ENCODE measurements around the gene DBN1.
"Not testable (repeated sequence)": the region's sequence is repeated elsewhere in the genome, so short reads cannot be mapped to it uniquely, and the experiment has no call there.

Gene DBN1

GRCh38 chr5:177428574-177429217 lies 44.7 kb downstream of the DBN1 start:
- DNase-seq, result peak in 1 of 2 donors; percentile 44

DNA sequence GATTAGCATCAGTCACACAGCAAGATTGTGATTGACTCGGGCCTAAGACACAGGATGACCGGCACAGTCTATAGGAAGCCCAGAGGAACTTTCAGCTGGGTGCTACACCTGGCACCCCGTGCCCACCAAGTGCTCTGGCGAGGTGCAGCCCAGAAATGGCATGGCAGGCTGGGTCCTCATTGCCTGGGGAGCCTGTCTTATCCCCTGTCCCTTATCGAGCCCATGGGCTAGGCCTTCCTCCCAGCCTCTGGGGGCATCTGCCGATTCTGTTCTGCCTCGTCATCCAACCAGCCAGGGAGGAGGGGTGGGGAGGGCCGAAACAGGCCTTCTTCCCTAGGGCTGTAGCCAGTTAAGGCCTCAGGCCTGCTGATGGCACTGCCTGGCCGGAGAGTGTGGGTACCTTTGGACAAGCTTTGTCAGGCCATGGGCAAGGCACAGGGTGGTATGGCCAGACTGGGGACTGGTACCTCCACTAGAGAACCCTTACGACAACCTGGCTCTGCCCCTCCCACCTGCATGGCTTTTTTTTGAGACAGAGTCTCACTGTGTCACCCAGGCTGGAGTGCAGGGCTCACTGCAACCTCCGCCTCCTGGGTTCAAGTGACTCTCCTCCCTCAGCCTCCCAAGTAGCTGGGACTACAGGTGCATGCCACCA lies 45.4 kb downstream of the DBN1 start:
- DNase-seq, result peak; percentile 48 to 50

DNA sequence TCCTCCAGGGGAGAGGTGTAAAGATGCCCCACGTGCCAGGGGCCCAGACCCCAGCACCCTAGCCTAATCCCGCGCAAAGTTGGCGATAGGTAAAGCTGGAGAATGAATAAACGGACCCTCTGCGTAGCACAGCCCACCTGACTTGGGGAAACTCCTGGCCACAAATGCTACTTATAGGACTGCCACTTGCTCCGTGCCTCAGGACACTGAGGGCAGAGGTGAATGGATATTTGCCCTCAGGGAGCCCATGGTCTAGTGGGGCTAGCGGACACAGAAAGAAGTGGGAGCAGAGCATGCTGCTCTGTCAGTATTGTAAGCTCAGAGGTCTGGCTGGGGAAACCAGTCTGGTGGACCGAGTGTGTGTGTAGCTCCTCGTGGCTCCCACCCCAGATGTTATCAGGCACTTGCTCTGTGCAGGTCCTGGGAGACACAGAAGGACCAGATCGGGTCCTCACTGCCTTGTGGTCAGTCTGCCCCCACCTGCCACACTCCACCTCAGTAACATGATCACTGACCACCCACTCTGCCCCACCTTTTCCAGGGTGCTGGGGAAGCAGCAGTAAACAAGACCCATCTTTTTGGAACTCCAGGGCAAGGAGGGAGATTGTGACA lies 46.1 kb downstream of the DBN1 start:
- no peak for DNase-seq

DNA sequence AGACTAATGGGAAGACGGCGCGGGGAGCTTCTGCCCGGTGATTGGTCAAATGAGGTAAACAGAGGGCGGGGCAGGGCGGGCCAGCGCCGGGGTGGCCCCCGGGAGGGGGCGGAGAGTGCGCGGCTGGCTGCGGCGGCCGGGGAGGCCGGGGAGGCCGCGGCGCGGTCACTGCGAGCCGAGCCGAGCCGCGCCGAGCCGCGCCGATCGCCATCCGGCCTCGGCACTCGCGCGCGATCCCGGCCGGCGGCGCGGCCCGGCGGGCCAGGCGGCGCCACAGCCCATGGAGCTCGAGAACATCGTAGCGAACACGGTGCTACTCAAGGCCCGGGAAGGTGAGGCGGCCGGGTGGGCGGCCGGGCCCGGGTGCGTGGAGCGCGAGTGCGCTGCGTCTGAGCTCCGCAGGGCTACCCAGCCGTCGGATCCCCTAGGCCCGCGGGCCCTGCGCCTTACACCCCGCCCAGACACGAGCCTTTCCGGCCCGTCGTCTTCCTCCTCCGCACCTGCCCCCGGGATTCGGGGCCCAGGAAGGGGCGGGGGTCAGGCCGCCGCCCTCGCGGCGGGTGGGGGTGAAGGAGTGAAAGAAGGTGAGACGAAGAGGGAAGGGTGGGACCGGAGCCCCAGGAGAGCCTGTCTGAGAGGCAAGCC lies 46.7 kb downstream of the DBN1 start, which contains the start of gene GRK6:
GRK6 (plus strand) TSS at position 111 of the 645 bp plus-strand sequence; CDS start at position 281, 170 bp downstream.
- DNase-seq, result peak in 1 of 2 donors; percentile 53

- peak; percentile 100 for DNase-seq
Observed at GRCh38 chr5:177425801-177426565, 47.5 kb downstream of the DBN1 start.

GRCh38 chr5:177425196-177425800 lies 48.1 kb downstream of the DBN1 start:
- DNase-seq, result no peak

GRCh38 chr5:177423671-177424070 lies 49.8 kb downstream of the DBN1 start:
- no peak for DNase-seq

GRCh38 chr5:177421062-177421798 lies 52.2 kb downstream of the DBN1 start:
- no peak for DNase-seq

- DNase-seq, result not testable (repeated sequence)
Observed at GRCh38 chr5:177420472-177420871, 53.0 kb downstream of the DBN1 start.

DNA sequence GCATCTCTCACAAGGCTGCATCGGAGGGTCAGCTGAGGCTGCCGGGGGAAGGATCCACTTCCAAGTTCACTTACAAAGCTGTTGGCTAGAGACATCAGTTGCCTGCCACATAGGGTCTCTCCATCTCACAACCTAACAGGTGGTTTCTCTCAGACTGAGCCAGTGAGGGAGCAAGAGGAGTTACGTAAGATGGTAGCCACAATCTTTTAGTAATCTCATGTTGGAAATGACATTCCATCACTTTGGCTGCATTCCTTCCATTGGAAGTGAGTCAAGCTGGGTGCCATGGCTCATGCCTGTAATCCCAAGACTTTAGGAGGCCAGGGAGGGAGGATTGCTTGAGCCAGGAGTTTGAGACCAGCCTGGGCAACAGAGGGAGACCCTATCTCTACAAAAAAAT lies 54.4 kb downstream of the DBN1 start:
- DNase-seq, result no peak

GRCh38 chr5:177417081-177417480 lies 56.4 kb downstream of the DBN1 start:
- DNase-seq, result not testable (repeated sequence)

DNA sequence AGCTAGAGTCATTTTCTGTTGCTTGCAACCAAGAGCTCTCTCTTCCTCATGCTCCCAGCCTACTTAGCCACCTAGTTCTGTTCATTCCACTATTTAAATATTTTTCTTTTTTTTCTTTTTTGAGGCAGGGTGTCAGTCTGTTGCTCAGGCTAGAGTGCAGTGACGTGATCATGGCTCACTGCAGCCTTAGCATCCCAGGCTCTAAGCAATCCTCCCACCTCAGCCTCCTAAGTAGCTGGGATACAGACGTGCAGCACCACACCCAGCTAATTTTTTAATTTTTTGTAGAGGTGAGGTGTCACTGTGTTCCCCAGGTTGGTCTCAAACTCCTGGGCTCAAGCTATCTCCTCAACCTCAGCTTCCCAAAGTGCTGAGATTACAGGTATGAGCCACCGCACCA lies 59.0 kb downstream of the DBN1 start:
- DNase-seq, result no peak

- no peak for DNase-seq
Observed at GRCh38 chr5:177412603-177413233, 60.7 kb downstream of the DBN1 start.

- DNase-seq, result no peak
Observed at GRCh38 chr5:177410575-177410974, 62.9 kb downstream of the DBN1 start.

DNA sequence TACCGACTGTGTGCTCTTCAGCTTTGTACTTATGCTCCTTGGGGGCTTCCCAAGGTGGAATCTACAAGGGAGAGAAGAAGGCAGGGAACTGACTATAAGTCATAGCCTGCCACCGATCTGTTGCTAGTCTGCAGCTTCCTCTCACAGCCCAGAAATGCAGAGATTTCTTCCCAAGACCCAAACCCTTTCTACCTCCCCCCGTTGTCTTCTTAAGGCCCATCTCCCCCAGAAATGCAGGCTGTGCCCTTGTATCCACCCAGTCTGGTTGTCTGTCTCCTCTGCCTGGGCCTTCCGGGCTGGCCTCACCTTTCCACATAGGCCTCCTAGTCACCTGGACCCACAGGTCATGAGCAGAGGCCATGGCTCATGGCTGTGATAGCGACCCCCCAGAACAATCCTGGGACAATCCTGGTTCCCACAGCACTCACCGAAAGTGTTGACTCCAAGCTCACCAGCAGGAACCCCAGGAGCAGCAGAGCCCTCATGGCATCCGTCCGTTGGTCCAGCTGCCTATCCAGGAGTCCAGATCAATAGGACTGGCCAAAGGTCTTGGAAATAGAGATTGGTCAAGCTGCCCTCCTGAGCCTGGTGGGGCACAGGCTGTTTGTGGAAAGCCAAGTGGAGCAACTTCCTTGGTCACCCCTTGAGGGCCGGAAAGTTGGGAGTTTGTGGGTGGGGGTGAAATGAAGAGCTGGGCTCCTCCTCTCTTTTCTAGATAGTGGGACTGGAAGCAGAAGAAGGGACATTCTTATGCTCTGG lies 64.2 kb downstream of the DBN1 start, which contains the start of gene F12:
F12 (minus strand) TSS at position 522 of the 759 bp plus-strand sequence; CDS start at position 485, 37 bp downstream.
- DNase-seq, result no peak

All from inflammatory macrophage (primary cell).